ENCODE results near the gene SAT2.

DNA sequence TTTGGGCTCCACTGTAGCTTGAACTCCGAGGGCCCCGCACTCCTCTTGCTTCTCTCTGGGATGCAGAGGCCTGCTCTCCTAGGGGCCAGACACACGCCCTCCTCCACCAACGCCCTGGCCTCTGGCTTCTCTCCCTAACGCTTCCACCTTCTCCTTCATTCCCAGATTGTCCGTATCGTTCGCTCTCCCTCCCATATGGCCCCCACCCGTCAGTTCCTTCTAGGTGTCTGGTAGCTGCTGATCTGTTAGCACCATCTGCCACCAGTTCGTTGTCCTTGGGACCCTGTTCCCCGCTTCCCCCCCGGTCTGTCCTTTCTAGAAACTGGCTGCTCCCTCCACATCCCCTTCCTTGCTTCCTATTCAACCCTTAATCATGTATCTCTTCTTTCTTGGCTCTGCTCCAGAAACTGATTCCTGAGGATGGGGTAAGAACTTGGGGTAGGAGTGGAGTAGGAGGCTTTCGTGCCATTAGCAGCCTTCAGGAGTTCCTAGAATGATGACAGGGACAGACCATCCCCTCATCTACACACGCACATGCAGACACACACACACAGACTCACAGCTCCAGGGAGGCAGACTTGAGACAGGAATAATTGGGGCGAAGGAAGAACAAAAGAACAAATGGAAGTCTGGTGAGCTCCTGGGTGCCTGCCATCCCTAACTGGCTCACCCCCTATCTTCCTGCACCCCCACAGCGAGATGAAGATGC is 27.4 kb upstream of the SAT2 start:
- TF ChIP-seq CTCF (conservative IDR thresholded peaks at IDR 0.05) (no peak), EZH2 (IDR thresholded peaks at IDR 0.05; ENCODE audit: low read depth) (no peak)

All from PC-9 (cell line).